ENCODE measurements around the gene NDE1. TPM values are rescaled to one million over a fixed set of nuclear protein-coding genes. Genes with fewer than 3 reads are reported as not detected.

Gene NDE1
- total and polyA plus RNA-seq, 4 donors: 2.5 to 17.3 (median 4.4) TPM

- no peak overlapping the region for H3K27ac ChIP-seq (ENCODE audit: low read depth in 1 of 2, low read length in 2 of 2)
- H3K9me3 ChIP-seq (ENCODE audit: control insufficient read depth in 4 of 4, low read length in 3 of 4): no peaks in the 10 kb centered on the region
- H3K27me3 ChIP-seq (ENCODE audit: control insufficient read depth in 4 of 4, insufficient read depth in 4 of 4, low read length in 3 of 4): no peaks in the 10 kb centered on the region
- WGBS: 91% methylated on average over 7 of the region's 7 CpGs
- no peak for TF ChIP-seq RXRA (IDR thresholded peaks at IDR 0.05)
- no peak for TF ChIP-seq NR2F2 (IDR thresholded peaks at IDR 0.05)
- no peak for TF ChIP-seq REST (IDR thresholded peaks at IDR 0.05)
- no peak for TF ChIP-seq JUND (IDR thresholded peaks at IDR 0.05)
- TF ChIP-seq SP1 (IDR thresholded peaks at IDR 0.05): no peak
- no peak for TF ChIP-seq HNF4A (conservative IDR thresholded peaks at IDR 0.05)
- TF ChIP-seq, protein P1, sequence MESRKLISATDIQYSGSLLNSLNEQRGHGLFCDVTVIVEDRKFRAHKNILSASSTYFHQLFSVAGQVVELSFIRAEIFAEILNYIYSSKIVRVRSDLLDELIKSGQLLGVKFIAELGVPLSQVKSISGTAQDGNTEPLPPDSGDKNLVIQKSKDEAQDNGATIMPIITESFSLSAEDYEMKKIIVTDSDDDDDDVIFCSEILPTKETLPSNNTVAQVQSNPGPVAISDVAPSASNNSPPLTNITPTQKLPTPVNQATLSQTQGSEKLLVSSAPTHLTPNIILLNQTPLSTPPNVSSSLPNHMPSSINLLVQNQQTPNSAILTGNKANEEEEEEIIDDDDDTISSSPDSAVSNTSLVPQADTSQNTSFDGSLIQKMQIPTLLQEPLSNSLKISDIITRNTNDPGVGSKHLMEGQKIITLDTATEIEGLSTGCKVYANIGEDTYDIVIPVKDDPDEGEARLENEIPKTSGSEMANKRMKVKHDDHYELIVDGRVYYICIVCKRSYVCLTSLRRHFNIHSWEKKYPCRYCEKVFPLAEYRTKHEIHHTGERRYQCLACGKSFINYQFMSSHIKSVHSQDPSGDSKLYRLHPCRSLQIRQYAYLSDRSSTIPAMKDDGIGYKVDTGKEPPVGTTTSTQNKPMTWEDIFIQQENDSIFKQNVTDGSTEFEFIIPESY (IDR thresholded peaks at IDR 0.05): no peak
- no peak for TF ChIP-seq EGR1 (IDR thresholded peaks at IDR 0.05; ENCODE audit: low read depth in 2 of 2)
- no peak for TF ChIP-seq FOXA1 (IDR thresholded peaks at IDR 0.05)
- TF ChIP-seq RAD21 (IDR thresholded peaks at IDR 0.05): no peak
- H3K4me3 ChIP-seq (ENCODE audit: low read depth in 1 of 3, low read length in 3 of 3): no peak overlapping the region
- DNase-seq (ENCODE audit: low spot score): no peak
- H3K4me1 ChIP-seq (ENCODE audit: control insufficient read depth in 4 of 4, insufficient read depth in 4 of 4, low read length in 3 of 4): no peaks in the 10 kb centered on the region
- no peaks in the 10 kb centered on the region for H3K36me3 ChIP-seq (ENCODE audit: control insufficient read depth in 4 of 4, insufficient read depth in 3 of 4, low read depth in 1 of 4, low read length in 3 of 4)
- no peak overlapping the region for H3K9ac ChIP-seq (ENCODE audit: low read depth in 1 of 2, low read length in 2 of 2)
Measured at GRCh38 chr16:15751940-15752339, 101.9 kb downstream of the NDE1 start.

- H3K4me3 ChIP-seq (ENCODE audit: low read depth in 1 of 3, low read length in 3 of 3): no peak overlapping the region
- no peak for DNase-seq (ENCODE audit: low spot score)
- H3K27ac ChIP-seq (ENCODE audit: low read depth in 1 of 2, low read length in 2 of 2): no peak overlapping the region
- H3K9me3 ChIP-seq (ENCODE audit: control insufficient read depth in 4 of 4, low read length in 3 of 4): no peaks in the 10 kb centered on the region
- no peak overlapping the region for H3K9ac ChIP-seq (ENCODE audit: low read depth in 1 of 2, low read length in 2 of 2)
- 87% methylated on average over 12 of the region's 12 CpGs for WGBS
- no peaks in the 10 kb centered on the region for H3K4me1 ChIP-seq (ENCODE audit: control insufficient read depth in 4 of 4, insufficient read depth in 4 of 4, low read length in 3 of 4)
- H3K27me3 ChIP-seq (ENCODE audit: control insufficient read depth in 4 of 4, insufficient read depth in 4 of 4, low read length in 3 of 4): no peaks in the 10 kb centered on the region
- H3K36me3 ChIP-seq (ENCODE audit: control insufficient read depth in 4 of 4, insufficient read depth in 3 of 4, low read depth in 1 of 4, low read length in 3 of 4): no peaks in the 10 kb centered on the region
- TF ChIP-seq GABPA (IDR thresholded peaks at IDR 0.05 in 1 of 2, conservative IDR thresholded peaks at IDR 0.05 in 1 of 2) (no peak), NR2F2 (IDR thresholded peaks at IDR 0.05) (no peak), HNF4A (conservative IDR thresholded peaks at IDR 0.05) (no peak), RAD21 (IDR thresholded peaks at IDR 0.05) (no peak), JUND (IDR thresholded peaks at IDR 0.05) (no peak), FOXA2 (IDR thresholded peaks at IDR 0.05) (no peak), FOXA1 (IDR thresholded peaks at IDR 0.05) (no peak), REST (IDR thresholded peaks at IDR 0.05) (no peak), TAF1 (conservative IDR thresholded peaks at IDR 0.05) (no peak), YY1 (IDR thresholded peaks at IDR 0.05) (no peak), SP1 (IDR thresholded peaks at IDR 0.05) (no peak), RXRA (IDR thresholded peaks at IDR 0.05) (no peak), EGR1 (IDR thresholded peaks at IDR 0.05; ENCODE audit: low read depth in 2 of 2) (no peak), HNF4G (IDR thresholded peaks at IDR 0.05) (no peak)
- TF ChIP-seq, protein P2, sequence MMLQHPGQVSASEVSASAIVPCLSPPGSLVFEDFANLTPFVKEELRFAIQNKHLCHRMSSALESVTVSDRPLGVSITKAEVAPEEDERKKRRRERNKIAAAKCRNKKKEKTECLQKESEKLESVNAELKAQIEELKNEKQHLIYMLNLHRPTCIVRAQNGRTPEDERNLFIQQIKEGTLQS (IDR thresholded peaks at IDR 0.05): no peak
- TF ChIP-seq, protein P3, sequence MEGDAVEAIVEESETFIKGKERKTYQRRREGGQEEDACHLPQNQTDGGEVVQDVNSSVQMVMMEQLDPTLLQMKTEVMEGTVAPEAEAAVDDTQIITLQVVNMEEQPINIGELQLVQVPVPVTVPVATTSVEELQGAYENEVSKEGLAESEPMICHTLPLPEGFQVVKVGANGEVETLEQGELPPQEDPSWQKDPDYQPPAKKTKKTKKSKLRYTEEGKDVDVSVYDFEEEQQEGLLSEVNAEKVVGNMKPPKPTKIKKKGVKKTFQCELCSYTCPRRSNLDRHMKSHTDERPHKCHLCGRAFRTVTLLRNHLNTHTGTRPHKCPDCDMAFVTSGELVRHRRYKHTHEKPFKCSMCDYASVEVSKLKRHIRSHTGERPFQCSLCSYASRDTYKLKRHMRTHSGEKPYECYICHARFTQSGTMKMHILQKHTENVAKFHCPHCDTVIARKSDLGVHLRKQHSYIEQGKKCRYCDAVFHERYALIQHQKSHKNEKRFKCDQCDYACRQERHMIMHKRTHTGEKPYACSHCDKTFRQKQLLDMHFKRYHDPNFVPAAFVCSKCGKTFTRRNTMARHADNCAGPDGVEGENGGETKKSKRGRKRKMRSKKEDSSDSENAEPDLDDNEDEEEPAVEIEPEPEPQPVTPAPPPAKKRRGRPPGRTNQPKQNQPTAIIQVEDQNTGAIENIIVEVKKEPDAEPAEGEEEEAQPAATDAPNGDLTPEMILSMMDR (IDR thresholded peaks at IDR 0.05; ENCODE audit: low read depth, low read length, missing input control): no peak
- TF ChIP-seq, protein P4, sequence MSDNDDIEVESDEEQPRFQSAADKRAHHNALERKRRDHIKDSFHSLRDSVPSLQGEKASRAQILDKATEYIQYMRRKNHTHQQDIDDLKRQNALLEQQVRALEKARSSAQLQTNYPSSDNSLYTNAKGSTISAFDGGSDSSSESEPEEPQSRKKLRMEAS (IDR thresholded peaks at IDR 0.05): no peak
Measured at GRCh38 chr16:15752717-15753488, 102.9 kb downstream of the NDE1 start.

Data from liver (tissue), 9 donors.